ENCODE measurements around the gene STAT5B.
A peak's percentile ranks its signal among the peaks of the same experiment; 100 is the strongest.

GRCh38 chr17:42304187-42305030, 28.2 kb upstream of the STAT5B start:
- no peak for TF ChIP-seq TP53 (CRISPR knock-in tag; conservative IDR thresholded peaks at IDR 0.05)
- TF ChIP-seq TFDP2 (CRISPR knock-in tag; IDR thresholded peaks at IDR 0.05) = no peak
- TF ChIP-seq POLR2AphosphoS2 (IDR thresholded peaks at IDR 0.05; ENCODE audit: low read depth, low read length) = no peak
- no peak for TF ChIP-seq DDIT3 (CRISPR knock-in tag; IDR thresholded peaks at IDR 0.05)
- TF ChIP-seq SCMH1 (CRISPR knock-in tag; IDR thresholded peaks at IDR 0.05; ENCODE audit: borderline replicate concordance) = no peak
- no peak for TF ChIP-seq ZNF678 (CRISPR knock-in tag; IDR thresholded peaks at IDR 0.05)
- TF ChIP-seq THAP7 (CRISPR knock-in tag; IDR thresholded peaks at IDR 0.05) = no peak
- TF ChIP-seq ZBTB4 (CRISPR knock-in tag; IDR thresholded peaks at IDR 0.05; ENCODE audit: borderline replicate concordance) = peak; percentile 70; the same call in 1 of the 2 replicates
- no peak for TF ChIP-seq NFE2 (CRISPR knock-in tag; IDR thresholded peaks at IDR 0.05)
- TF ChIP-seq ZBTB34 (CRISPR knock-in tag; IDR thresholded peaks at IDR 0.05) = no peak
